Measurements from ENCODE around the gene DHCR24. TPM values are rescaled to one million over a fixed set of nuclear protein-coding genes. Genes with fewer than 3 reads are reported as not detected.

Gene DHCR24
- total RNA-seq, 1 experiment from 2014 or later = 337 TPM

DNA sequence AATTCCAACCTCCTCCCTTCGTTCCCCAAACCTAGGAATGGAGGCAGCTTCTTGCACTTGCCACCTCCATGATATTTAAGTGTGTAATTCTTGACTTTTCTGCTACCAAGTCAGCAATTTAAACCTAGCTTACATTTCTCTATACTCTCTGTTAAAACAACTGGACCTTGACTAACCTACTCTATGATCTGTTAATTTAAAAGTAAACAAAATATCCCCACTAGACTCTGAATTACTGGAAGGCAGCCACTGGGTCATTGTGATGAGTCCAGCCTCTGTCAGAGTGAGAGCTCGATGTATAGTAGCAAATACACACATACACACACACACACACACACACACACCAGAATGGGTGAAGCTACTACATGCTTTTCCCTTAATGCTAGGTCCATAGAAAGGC is 40.0 kb upstream of the DHCR24 start (continued):
- TF ChIP-seq CBFB (CRISPR knock-in tag; IDR thresholded peaks at IDR 0.05; ENCODE audit: low read depth) (no peak), FOXP1 (CRISPR knock-in tag; IDR thresholded peaks at IDR 0.05; ENCODE audit: borderline replicate concordance) (no peak), ESRRA (CRISPR knock-in tag; IDR thresholded peaks at IDR 0.05; ENCODE audit: borderline replicate concordance) (no peak), NR3C1 (CRISPR knock-in tag; conservative IDR thresholded peaks at IDR 0.05; ENCODE audit: low read depth) (no peak), TEAD4 (CRISPR knock-in tag; IDR thresholded peaks at IDR 0.05) (no peak), NR1H2 (CRISPR knock-in tag; IDR thresholded peaks at IDR 0.05) (no peak), E2F4 (CRISPR knock-in tag; IDR thresholded peaks at IDR 0.05; ENCODE audit: borderline replicate concordance, low read depth) (no peak)
- TF ChIP-seq, protein P1, sequence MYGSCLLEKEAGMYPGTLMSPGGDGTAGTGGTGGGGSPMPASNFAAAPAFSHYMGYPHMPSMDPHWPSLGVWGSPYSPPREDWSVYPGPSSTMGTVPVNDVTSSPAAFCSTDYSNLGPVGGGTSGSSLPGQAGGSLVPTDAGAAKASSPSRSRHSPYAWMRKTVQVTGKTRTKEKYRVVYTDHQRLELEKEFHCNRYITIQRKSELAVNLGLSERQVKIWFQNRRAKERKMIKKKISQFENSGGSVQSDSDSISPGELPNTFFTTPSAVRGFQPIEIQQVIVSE (CRISPR knock-in tag; IDR thresholded peaks at IDR 0.05; ENCODE audit: borderline replicate concordance) = no peak

DNA sequence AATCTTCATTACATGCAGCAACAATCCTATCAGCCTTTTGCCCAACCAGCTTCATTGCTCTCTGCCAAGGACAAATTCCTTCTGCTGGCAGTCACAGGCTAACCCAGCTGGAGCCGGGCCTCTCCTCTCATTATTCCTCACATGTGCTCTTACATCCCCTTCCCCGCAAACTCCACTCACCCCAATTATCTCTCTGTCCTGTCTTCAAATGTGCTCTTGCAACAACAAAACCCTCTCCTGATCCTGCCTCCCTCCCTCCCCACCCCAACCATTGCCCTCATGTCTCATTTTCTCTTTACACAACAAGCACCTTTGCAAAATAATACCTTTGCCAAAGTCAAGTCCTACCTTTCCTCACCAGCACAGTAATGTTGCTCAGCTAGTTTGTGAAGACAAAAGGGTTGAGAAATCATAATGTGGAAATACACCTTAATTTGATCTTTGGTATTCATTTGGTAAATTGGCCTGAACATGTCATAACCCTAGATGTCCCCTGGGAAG is 36.0 kb upstream of the DHCR24 start:
- no peak for DNase-seq (ENCODE audit: low spot score)
- ATAC-seq = no peak
- peaks cover 18% of the 10 kb centered on the region for H3K36me3 Mint-ChIP-seq
- no peak overlapping the region for H3K4me3 Mint-ChIP-seq
- TF ChIP-seq, protein P1 (CRISPR knock-in tag; IDR thresholded peaks at IDR 0.05; ENCODE audit: borderline replicate concordance) = no peak
- TF ChIP-seq SOX15 (CRISPR knock-in tag; IDR thresholded peaks at IDR 0.05) (no peak), JUN (CRISPR knock-in tag; IDR thresholded peaks at IDR 0.05) (no peak), CREM (CRISPR knock-in tag; IDR thresholded peaks at IDR 0.05) (no peak), ZNF232 (CRISPR knock-in tag; IDR thresholded peaks at IDR 0.05) (no peak), MXD4 (CRISPR knock-in tag; IDR thresholded peaks at IDR 0.05; ENCODE audit: borderline replicate concordance) (no peak), ESRRA (CRISPR knock-in tag; IDR thresholded peaks at IDR 0.05; ENCODE audit: borderline replicate concordance) (no peak), ARID4B (CRISPR knock-in tag; IDR thresholded peaks at IDR 0.05; ENCODE audit: borderline replicate concordance) (no peak), ZMAT4 (CRISPR knock-in tag; IDR thresholded peaks at IDR 0.05) (no peak)
- TF ChIP-seq, protein P2, sequence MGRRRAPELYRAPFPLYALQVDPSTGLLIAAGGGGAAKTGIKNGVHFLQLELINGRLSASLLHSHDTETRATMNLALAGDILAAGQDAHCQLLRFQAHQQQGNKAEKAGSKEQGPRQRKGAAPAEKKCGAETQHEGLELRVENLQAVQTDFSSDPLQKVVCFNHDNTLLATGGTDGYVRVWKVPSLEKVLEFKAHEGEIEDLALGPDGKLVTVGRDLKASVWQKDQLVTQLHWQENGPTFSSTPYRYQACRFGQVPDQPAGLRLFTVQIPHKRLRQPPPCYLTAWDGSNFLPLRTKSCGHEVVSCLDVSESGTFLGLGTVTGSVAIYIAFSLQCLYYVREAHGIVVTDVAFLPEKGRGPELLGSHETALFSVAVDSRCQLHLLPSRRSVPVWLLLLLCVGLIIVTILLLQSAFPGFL (CRISPR knock-in tag; IDR thresholded peaks at IDR 0.05; ENCODE audit: borderline replicate concordance) = no peak
- H3K27ac Mint-ChIP-seq = no peak overlapping the region
- peaks cover 11% of the 10 kb centered on the region for H3K27me3 Mint-ChIP-seq (ENCODE audit: low read depth)
- CTCF ChIA-PET = interaction anchor here (1.0 to 1.4 kb wide), 2 partner anchors 15 to 99 kb away, joined by 3 to 5 read pairs; no protein-coding TSS in a partner anchor
- H3K4me1 Mint-ChIP-seq = peaks cover 1% of the 10 kb centered on the region; the same call in 1 of the 2 replicates
- POLR2A ChIA-PET = no interaction called here
- H3K9me3 Mint-ChIP-seq = peaks cover 31% of the 10 kb centered on the region
